GM19324 (cell line): Measurements from ENCODE around the gene ZNF891.

Experiments used
- ATAC-seq: cut with Tn5 transposase; IDR thresholded peaks from one replicate; pipeline ENCODE4 v1.9.1; 2021; ENCODE audit warnings: mild to moderate bottlenecking, moderate library complexity; ENCODE audit not compliant: unreplicated experiment, low FRiP score

Gene ZNF891

DNA sequence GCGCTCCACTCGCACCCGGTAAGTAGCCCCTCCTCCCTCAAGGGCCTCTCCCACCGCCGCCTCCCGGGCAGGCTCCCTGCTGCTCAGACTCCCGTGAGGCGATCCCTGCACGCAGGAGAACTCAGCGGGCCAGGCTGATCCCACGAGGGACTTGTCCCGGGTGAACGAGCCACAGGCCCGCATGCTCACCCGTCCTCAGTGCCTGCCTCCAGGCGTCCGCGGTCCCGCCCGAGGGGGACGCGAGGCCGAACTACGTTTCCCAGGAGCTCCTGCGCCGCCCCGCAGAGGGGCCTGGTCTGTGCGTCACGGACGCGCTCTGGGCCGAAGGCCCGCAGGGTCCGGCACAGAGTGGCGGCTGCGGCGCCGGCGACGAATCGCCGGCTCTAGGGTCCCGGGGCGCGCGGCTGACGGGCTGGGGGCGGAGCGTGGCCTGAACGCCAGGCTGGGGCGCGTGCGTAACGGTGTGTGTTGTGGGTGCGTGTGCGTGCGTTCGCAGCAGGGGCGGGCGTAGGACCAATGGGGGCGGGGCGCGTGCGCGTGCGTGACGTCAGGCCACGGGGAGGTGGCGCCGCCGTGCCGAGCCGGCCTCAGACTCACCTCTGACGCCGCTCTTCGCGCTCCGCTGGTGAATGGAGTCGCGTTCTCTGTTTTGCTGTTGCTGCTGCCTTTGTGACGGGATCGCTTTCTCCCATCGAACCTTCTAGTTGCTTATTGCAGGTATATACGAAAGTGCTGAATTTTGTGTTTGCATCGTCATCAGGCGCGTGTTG lies at the start of gene ZNF891, which contains the start of gene ZNF10:
ZNF891 (minus strand) TSS at position 237 of the 770 bp plus-strand sequence. CDS start 8,356 bp downstream, outside the sequence.
ZNF10 (plus strand) TSS at position 590 of the 770 bp plus-strand sequence. CDS start 13,866 bp downstream, outside the sequence.
- peak; percentile 94 for ATAC-seq

DNA sequence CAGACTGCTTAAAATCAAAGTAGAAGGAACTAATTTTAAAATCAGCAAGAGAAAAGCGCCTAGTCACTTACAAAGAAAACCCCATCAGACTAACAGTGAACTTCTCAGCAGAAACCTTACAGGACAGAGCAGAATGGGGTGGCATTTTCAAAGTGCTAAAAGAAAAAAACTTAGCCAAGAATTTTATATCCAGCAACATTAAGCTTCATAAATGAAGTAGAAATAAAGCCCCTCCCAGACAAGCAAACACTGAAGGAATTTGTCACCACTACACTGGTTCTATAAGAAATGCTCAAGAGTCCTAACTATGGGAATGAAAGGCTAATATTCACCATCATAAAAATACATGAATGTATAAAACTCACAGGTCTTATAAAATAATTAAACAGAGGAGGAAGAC lies 44.8 kb upstream of the ZNF891 start:
- no peak for ATAC-seq

DNA sequence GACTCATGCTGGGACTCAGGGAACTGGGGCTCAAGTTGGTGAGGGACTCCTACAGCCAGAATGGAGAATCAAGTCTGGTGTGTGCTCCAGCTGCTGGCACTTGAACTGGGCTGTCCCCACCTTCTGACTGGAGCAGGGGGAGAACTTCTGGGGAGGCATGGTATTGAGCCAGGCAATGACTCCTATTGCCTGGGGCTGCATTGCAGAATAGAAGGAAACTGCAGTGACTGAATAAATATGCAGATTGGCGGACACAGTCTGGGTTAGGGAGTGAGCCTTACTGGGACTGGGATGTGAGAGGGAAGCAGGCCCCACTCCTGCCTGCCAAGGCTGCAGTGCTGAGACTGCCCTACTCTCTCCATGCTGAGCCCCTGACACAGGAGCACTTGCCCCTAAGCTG lies 42.4 kb upstream of the ZNF891 start:
- no peak for ATAC-seq

DNA sequence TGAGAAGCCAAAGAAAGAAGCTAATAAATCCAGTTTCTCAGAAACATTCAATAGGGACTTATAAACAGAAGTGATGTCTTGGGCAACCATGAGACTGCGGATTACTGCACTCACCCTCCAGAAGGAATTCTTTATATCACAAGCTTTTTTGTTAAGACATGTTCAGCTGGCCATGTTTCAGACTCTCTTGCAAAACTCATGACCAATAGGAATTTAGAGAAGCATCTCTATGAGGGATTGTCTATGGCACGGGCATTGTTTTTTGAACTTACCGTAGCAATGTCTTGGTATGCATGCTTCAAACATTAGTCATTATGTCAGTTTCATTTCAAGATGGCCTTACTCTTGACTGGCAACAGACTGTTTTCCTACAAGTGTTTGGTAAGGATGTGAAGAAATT lies 35.7 kb upstream of the ZNF891 start:
- ATAC-seq, result no peak

DNA sequence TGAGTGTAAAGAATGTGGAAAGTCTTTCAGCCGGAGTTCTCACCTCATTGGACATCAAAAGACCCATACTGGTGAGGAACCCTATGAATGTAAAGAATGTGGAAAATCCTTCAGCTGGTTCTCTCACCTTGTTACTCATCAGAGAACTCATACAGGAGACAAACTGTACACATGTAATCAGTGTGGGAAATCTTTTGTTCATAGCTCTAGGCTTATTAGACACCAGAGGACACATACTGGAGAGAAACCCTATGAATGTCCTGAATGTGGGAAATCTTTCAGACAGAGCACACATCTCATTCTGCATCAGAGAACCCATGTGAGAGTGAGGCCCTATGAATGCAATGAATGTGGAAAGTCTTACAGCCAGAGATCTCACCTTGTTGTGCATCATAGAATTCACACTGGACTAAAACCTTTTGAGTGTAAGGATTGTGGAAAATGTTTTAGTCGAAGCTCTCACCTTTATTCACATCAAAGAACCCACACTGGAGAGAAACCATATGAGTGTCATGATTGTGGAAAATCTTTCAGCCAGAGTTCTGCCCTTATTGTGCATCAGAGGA lies 26.1 kb upstream of the ZNF891 start:
- no peak for ATAC-seq

DNA sequence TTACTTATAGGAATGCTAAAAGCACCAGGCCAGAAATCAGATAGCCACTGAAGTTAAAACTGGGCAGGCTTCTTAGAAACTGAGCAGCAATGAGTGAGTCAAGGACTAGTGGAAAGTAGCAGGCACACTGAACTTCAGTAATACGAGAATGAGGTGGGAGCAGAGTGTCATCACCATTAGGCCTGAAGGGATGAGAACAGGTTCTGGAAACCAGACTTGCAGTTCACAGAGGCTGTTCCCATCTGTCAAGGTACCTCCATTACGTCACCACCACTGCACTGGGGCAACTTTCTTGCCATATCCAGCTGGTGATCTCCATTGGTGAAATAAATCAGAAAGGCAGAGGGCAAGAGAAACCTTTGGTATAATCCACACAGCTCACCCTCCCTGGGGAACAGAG lies 15.9 kb upstream of the ZNF891 start:
- ATAC-seq, result no peak

DNA sequence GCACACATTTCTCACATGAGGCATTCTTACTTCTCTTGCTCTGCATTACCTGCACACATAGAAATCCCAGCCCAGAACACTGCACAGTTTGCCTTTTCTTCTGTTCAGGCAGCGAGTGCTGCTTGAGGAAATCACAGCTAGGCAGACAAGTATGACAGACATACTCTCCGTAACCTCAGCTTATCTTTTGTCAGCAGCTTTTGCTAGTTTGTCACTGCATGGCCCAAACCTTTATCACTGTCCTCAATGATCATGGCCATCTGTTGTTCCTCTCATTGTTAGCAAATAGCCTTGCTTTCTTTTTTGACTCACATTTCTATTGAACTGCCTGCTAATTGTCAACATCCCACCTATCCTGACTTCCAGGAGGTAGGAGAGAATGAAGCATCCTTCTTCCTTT lies 5.7 kb upstream of the ZNF891 start:
- ATAC-seq, result no peak

DNA sequence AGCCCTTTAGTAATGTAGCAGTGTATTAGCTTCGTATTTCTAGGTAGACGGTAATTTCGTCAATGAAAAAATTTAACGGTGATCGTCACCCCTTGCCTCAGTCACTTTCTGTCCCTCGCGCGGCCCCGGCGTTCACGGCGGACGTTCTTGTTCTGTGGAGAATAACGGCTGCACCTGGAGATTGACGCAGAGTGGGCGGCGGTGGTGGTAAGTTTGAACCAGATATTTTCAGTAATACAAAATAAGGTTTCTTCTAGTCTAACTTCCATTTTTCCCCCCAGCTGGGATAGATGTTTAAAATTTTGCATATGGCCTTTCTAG lies 694 bp upstream of the ZNF891 start:
- no peak for ATAC-seq

DNA sequence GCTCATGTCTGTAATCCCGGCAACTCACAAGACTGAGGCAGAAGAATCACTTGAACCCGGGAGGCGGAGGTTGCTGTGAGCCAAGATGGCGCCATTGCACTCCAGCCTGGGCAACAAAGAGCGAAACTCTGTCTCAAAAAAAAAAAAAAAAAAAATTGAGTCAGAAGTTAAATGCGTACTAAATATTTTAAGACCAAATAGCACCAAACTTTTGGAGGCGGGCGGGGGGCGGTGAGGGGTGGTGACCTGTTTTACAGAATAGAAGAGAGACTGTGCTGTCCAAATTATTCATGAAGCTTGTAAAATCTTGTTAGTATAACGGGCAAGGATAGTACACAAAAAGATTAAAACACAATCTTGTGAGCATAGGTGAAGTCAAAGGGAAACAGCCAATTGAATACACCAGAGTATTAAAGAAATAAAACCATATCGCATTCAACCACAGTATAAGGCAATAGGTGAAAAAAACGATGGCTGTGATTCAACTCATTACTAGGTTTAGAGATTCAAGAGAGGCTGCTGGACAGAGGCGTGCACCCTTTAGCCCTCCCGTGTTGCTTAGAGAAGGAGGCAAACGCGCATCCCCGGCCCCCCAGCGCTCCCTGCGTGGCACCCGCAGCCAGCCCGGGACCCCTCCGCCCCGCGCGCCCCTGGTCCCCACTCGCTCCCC lies 571 bp downstream of the ZNF891 start:
- ATAC-seq, result no peak

DNA sequence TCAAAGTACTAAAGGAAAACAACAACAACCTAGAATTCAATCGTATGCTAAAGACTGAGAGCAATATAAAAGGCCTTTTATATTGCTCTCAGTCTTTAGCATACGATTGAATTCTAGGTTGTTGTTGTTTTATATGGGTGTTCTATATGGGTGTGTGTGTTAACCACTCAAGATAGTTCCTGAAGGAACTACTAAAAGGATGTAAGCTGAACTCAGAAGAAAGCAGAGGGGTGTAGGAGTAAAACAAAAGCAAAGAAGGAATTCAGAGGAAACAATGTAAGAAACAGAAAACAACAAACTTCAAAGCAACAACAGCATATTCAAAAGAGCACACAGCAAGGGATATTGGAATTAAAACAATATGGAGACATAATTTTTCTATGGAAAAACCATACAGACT lies 5.4 kb downstream of the ZNF891 start:
- ATAC-seq, result no peak

DNA sequence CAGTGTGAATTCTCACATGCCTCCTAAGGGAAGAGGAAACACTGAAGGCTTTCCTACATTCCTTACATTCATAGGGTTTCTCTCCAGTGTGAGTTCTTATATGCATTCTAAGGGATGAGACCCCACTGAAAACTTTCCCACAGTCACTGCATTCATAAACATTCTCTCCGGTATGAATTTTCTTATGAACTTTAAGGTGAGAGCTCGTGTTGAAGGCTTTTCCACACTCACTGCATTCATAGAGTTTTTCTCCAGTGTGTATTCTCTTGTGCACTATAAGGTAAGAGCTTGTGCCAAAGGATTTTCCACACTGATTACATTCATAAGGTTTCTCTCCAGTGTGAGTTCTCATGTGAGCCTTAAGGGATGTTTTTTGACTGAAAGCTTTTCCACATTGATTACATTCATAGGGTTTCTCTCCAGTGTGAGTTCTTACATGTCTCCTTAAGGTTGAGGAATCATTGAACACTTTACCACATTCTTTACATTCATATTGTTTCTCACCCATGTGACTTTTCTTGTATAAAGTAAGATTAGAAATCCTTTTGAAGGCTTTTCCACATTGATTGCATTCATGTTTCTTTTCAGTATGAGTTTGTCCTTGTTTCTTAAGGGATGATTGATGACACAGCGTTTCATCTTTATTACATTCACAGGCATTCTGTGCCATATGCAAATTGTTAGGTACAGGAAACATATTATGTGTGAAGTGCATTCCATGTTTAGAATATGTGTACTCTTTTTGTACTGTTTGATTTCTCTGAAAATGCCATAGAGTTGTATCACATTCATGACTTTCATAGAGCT lies 9.5 kb downstream of the ZNF891 start:
- no peak for ATAC-seq

DNA sequence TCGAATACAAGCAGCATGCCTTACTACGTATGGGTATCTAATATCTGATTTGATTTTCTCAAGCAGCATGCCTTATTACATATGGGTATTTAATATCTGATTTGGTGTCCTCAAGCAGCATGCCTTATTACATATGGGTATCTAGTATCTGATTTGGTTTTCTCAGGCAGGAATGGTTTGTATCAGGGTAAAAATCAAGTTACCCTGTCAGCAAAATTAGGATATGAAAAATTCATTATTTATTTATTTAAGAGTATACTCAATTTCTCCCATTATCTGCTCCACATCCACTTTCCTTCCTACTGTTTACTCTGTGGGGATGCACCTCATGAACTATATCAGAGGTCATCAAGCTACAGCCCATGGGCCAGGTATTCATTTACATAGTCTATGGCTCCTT lies 21.9 kb downstream of the ZNF891 start:
- no peak for ATAC-seq

DNA sequence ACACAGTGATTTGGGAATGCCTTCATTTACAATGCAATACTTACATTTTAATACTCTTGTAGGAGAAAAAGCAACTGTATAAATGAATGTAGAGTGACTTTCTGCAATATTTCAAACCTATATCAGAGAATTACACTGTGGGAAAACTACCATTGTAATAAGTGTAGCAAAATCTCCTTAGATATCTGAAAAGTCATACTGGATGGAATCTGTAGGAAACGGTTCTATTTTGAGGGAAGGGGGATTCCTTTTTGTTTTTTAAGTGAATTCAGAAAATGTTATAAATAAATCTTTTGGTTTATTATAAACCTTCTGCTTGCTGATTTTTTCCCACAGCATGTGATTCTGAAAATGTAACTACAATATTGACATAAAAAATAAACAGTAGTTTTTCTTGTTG lies 23.0 kb downstream of the ZNF891 start:
- ATAC-seq, result no peak

DNA sequence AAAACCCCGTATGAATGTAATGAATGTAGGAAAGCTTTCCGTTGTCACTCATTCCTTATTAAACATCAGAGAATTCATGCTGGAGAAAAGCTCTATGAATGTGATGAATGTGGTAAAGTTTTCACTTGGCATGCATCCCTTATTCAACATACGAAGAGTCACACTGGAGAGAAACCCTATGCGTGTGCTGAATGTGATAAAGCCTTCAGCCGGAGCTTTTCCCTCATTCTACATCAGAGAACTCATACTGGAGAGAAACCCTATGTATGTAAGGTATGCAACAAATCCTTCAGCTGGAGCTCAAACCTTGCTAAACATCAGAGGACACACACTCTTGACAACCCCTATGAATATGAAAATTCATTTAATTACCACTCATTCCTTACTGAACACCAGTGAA lies 23.8 kb downstream of the ZNF891 start:
- no peak for ATAC-seq

DNA sequence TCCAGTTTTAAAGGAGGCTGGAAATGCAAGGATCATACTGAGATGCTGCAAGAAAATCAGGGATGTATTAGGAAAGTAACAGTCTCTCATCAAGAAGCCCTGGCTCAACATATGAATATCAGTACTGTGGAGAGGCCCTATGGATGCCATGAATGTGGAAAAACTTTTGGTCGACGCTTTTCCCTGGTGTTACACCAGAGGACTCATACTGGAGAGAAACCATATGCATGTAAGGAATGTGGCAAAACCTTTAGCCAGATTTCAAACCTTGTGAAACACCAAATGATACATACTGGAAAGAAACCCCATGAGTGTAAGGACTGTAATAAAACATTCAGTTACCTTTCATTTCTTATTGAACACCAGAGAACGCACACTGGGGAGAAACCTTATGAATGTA lies 24.5 kb downstream of the ZNF891 start:
- no peak for ATAC-seq

DNA sequence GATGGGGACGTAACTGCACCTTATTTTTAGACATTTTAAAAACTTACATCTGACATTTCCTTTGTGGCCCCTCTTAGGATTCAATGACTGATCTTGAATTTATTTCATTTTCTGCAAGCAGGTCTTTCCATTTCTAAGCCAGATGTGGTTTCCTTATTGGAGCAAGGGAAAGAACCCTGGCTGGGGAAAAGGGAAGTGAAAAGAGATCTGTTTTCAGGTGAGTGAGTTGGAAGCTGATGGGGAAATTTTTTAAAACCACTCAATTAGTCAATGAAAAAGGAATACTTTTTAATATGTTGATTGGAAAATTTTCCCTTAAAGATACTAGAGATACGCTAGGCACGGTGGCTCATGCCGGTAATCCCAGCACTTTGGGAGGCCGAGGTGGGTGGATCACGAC lies 46.7 kb downstream of the ZNF891 start:
- no peak for ATAC-seq

DNA sequence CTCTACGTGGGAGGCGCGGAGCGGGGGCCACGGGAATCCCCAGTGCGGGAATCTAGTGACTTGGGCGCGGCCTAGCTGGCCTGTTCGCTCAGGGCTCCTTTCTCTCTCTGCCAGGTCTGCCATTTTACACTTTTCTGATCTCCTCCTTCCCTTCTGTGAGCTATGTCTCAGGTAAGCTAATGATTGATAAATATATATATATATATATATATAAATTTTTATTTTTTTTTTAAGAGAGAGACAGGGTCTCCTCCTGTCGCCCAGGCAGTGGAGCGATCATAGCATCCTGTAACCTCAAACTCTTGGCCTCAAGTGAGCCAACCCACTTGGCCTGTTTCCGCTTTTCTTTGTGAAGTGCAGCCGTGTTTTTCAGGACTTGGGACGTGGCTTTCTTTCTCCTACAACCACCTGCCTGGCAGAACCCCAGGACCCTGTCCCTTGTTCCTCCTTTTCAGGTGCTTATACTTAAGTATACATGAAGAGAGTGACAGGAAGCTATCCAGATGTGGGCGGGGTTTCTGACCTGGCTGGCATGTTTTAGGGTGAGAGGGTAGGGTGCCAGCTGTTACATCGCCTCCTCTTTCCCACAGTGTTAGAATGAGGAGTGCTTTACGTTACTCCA lies 48.8 kb downstream of the ZNF891 start:
- no peak for ATAC-seq

DNA sequence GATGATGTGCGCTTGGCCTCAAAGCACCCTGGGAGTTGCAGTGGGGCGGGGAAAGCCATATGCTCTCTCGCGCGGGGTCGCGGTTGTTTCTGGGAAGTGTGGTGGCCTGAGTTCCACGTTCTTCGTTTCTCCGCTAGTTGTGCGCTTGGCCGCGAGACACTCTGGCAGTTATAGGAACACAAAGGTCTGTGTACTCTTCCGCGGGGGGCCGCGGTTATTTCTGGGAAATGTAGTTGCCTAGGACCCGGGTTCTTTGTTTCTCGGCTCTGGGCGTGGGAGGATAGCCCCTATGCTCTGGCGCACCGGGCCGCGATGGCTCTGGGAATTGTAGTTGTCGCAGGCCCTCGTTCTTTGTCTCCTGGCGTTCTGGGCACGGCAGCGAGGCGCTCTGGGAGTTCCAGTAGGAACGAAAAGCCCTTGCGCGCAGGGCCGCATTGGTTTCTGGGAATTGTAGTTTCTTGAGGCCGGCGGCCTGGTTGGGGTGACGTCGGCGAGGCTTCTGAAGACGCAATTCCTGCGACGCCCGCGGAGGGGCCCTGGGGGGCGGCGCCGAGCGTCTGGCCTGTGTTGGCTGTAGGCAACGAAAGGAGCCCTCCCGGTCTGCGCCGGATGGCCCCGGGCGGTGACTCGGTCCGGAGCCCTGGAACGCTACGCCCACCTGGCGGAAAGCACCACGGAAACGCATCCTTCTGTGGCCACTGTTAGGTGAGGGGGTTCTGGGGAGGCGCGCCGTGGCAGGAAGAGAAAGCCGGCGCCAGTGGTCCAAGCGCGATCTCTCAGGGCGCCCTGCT lies 49.5 kb downstream of the ZNF891 start, which contains the start of gene ZNF140:
ZNF140 (plus strand) TSS at position 556 of the 791 bp plus-strand sequence. CDS start 398 bp downstream, outside the sequence.
- peak; percentile 78 for ATAC-seq

DNA sequence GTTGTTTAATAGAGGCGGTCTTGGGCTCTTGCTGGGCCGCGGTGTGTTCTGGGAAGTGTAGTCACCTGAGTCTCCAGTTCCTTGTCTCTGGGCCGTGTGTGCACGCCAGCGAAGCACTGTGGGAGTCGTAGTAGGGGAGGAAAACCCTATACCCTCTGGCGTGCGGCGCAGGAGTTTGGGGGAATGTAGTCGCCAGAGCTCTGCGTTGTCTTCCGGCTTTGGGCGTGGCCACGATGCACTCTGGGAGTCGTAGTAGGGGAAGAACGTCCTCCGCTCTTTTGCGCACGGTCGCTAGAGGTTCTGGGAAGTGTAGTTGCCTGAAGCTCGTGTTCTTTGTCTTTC lies 50.1 kb downstream of the ZNF891 start:
- peak; percentile 83 for ATAC-seq

DNA sequence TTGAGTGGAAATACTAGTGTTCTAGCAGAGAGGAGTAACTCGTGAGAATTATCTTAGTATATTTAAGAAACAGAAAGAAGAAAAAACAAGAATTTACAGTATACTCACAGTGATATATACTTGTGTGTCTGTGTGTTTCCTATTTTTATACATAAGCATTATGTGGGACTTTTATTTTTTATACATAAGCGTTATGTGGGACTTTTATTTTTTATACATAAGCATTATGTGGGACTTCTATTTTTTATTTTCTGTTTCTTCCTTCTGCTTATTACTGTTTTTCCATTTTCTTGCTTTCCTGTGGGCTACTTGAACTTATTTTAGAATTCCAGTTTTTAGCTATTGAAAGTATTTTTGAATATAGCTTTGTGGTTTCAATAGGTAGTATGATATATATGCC lies 56.2 kb downstream of the ZNF891 start:
- ATAC-seq, result no peak
